Adrenal gland (tissue), 12 donors: Measurements from ENCODE around the gene ZNF804A. TPM values are rescaled to one million over a fixed set of nuclear protein-coding genes. Genes with fewer than 3 reads are reported as not detected.
"Not testable (repeated sequence)": the region's sequence is repeated elsewhere in the genome, so short reads cannot be mapped to it uniquely, and the experiment has no call there.

ENCODE experiments used
- DNase-seq, 7 donors: peaks; one replicate each; pipeline ENCODE4 v3.0.0-alpha.2; 2019 to 2020
- H3K27ac ChIP-seq, 5 donors: fragments of 200-600 bp; sonication (generic) in 4 of 5; 1 replicate in 3 of 5; 2 replicates in 2 of 5; pipeline versions ENCODE4 v1.5.1 to v1.8.0; 2016 to 2020; ENCODE audit warnings: mild to moderate bottlenecking in 1 of 5
- H3K27me3 ChIP-seq: fragments of 200-600 bp; 2 replicates; pipeline ENCODE4 v1.8.0; 2021
- H3K36me3 ChIP-seq, 2 donors: fragments of 200-600 bp; replicated peaks in 1 of 2; 1 replicate in 1 of 2; 2 replicates in 1 of 2; pipeline versions ENCODE4 v1.5.1 to v1.8.0; 2018 to 2022
- H3K4me1 ChIP-seq, 2 donors: fragments of 200-600 bp; replicated peaks in 1 of 2; 1 replicate in 1 of 2; 2 replicates in 1 of 2; pipeline versions ENCODE4 v1.5.1 to v1.8.0; 2018 to 2021
- H3K4me3 ChIP-seq, 4 donors: fragments of 200-600 bp; sonication (generic) in 3 of 4; one replicate each; pipeline ENCODE4 v1.5.1; 2016 to 2018
- H3K9me3 ChIP-seq, 3 donors: fragments of 200-600 bp; sonication (generic) in 1 of 3; replicated peaks in 1 of 3; 1 replicate in 2 of 3; 2 replicates in 1 of 3; pipeline versions ENCODE4 v1.5.1 to v1.8.0; 2016 to 2021
- CTCF ChIP-seq, 6 experiments: fragments of 450-650 bp in 4 of 6; fragments of 200-600 bp in 2 of 6; sonication (generic) in 1 of 6; IDR thresholded peaks; 1 replicate in 5 of 6; 2 replicates in 1 of 6; pipeline versions ENCODE4 v1.5.1 to v1.8.0; 2016 to 2021; ENCODE audit warnings: antibody characterized with exemption in 6 of 6, mild to moderate bottlenecking in 2 of 6, moderate library complexity in 1 of 6
- POLR2A ChIP-seq, 2 donors: fragments of 450-650 bp; IDR thresholded peaks; one replicate each; pipeline ENCODE4 v1.6.1; 2017; ENCODE audit warnings: antibody characterized with exemption in 2 of 2, mild to moderate bottlenecking in 2 of 2, moderate library complexity in 1 of 2
- WGBS, 4 donors: extraction: QIAGEN DNeasy Blood & Tissue Kit in 2 of 4; methylation state at CpG; one replicate each; pipeline versions ENCODE4 v1.1.5 to v1.1.7; 2013 to 2017; 5-methylcytosine and 5-hydroxymethylcytosine counted together
- intact Hi-C, 2 donors: fragments of 100-400 bp; cut with DNase I; formaldehyde crosslinking; loops; one replicate each; pipeline versions ENCODE4 v1.14.1 to v1.15.0; 2022 to 2023
- polyA plus RNA-seq, 3 donors: library from polyadenylated mRNA; stranded (reverse); fragments of 200-250 nt in 2 of 3; fragments of 350-450 nt in 1 of 3; fragmentation: Illumina TruSeq in 1 of 3; extraction: RNeasy Lipid Tissue Mini Kit (QIAGEN cat#74804) in 1 of 3; gene quantifications; one replicate each; pipeline ENCODE4 v1.2.3, GENCODE V29; 2013 to 2014
- total RNA-seq, 9 donors: library from RNA; depleted of rRNA in 4 of 9; stranded (reverse); fragments of >200 nt in 4 of 9; fragments of 120-200 nt in 1 of 9; fragmentation: NEBNext Ultra II Directional in 1 of 9; extraction: Animal tissue kit (Norgen Biotek cat#: 25700) in 1 of 9; gene quantifications; one replicate each; pipeline versions ENCODE4 v1.1.0 to v1.2.4, GENCODE V29; 2013 to 2023
- donor health status: healthy with polysubstance abuse.
- donor health status: Bipolar disorder and iron deficiency.
- donor health status: DM: yes; HTN: yes; CAD: no.
- donor health status: DM: no; HTN: no; CAD: no.
- donor health status: DM: no; HTN: no; CAD: no.
- donor health status: DM: yes; HTN: yes; CAD: no.

Gene ZNF804A
- total and polyA plus RNA-seq, 12 donors, result 0.07 to 0.89 (median 0.14) TPM; not detected in 1

- Histone ChIP-seq H3K36me3 (no peaks in the 10 kb centered on the region), H3K27me3 (no peaks in the 10 kb centered on the region), H3K27ac (no peak overlapping the region), H3K4me3 (no peak overlapping the region), H3K4me1 (no peaks in the 10 kb centered on the region), H3K9me3 (no peaks in the 10 kb centered on the region)
- TF ChIP-seq CTCF (IDR thresholded peaks at IDR 0.05) (no peak), POLR2A (IDR thresholded peaks at IDR 0.05) (no peak)
- DNase-seq, result no peak
- intact Hi-C loops, result no loop called here
- 71 to 87% (median 80%) methylated on average over 1 of the region's 1 CpG for WGBS, 4 donors
Measured at GRCh38 chr2:184735611-184736010, 137.3 kb downstream of the ZNF804A start.

DNA sequence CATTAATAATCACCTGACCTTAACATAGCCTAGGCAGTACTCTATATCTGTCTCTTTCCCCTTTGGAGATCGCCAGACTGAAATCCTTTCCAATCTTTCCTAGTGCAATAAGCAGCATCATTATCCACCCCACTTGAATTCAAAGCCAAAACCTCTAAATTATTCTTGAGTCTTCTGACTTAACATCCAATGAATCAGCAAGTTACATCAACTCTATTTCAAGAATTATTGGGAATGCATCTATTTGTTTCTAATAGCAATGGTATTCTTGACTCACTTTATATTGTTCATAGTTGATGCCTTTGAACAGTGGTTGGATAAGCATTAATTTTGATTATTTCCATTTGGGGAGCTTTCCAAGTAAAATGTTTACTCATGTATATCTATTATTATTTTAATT is 144.8 kb downstream of the ZNF804A start:
- WGBS, 4 donors, result 67 to 96% (median 81%) methylated on average over 1 of the region's 1 CpG

GRCh38 chr2:184756161-184756560 is 157.8 kb downstream of the ZNF804A start:
- no peak for TF ChIP-seq POLR2A (IDR thresholded peaks at IDR 0.05)
- TF ChIP-seq CTCF (IDR thresholded peaks at IDR 0.05), result no peak
- no peaks in the 10 kb centered on the region for H3K36me3 ChIP-seq
- intact Hi-C loops, result no loop called here
- H3K9me3 ChIP-seq, result no peaks in the 10 kb centered on the region
- H3K4me1 ChIP-seq, result no peaks in the 10 kb centered on the region
- H3K27me3 ChIP-seq, result no peaks in the 10 kb centered on the region
- 80 to 87% (median 86%) methylated on average over 1 of the region's 1 CpG for WGBS, 4 donors
- H3K27ac ChIP-seq, result no peak overlapping the region
- no peak overlapping the region for H3K4me3 ChIP-seq
- no peak for DNase-seq

More for the DNA sequence above, 144.8 kb downstream of the ZNF804A start:
- no peak for DNase-seq
- TF ChIP-seq CTCF (IDR thresholded peaks at IDR 0.05) (no peak), POLR2A (IDR thresholded peaks at IDR 0.05) (no peak)
- no peaks in the 10 kb centered on the region for H3K4me1 ChIP-seq
- no peak overlapping the region for H3K27ac ChIP-seq
- H3K4me3 ChIP-seq, result no peak overlapping the region
- no peaks in the 10 kb centered on the region for H3K9me3 ChIP-seq
- intact Hi-C loops, result no loop called here
- no peaks in the 10 kb centered on the region for H3K36me3 ChIP-seq
- H3K27me3 ChIP-seq, result no peaks in the 10 kb centered on the region

DNA sequence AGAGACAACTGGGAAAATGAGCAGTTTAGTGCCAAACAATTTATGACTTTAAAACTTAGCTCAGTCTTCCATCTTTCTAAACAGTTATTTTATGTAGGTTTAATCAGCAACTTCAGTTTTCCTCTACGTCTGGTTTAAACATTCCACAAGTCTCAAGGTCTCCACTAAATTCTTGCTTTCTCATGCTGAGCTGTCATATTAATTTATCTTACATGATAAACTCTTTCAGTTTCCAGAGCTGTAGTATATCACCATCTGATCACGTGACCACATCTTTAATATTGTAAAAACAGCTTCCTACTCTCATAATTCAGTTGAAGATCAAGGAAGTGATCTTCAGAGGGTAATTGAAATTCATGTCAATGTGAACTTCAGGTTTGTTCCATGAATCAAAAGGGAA is 158.6 kb downstream of the ZNF804A start:
- WGBS, 4 donors, result 6 to 22% (median 12%) methylated on average over 2 of the region's 2 CpGs
- H3K4me3 ChIP-seq, result no peak overlapping the region
- H3K27ac ChIP-seq, result no peak overlapping the region
- TF ChIP-seq CTCF (IDR thresholded peaks at IDR 0.05) (no peak), POLR2A (IDR thresholded peaks at IDR 0.05) (no peak)
- no peaks in the 10 kb centered on the region for H3K27me3 ChIP-seq
- no peak for DNase-seq
- H3K9me3 ChIP-seq, result no peaks in the 10 kb centered on the region
- intact Hi-C loops, result no loop called here
- H3K4me1 ChIP-seq, result no peaks in the 10 kb centered on the region
- no peaks in the 10 kb centered on the region for H3K36me3 ChIP-seq

DNA sequence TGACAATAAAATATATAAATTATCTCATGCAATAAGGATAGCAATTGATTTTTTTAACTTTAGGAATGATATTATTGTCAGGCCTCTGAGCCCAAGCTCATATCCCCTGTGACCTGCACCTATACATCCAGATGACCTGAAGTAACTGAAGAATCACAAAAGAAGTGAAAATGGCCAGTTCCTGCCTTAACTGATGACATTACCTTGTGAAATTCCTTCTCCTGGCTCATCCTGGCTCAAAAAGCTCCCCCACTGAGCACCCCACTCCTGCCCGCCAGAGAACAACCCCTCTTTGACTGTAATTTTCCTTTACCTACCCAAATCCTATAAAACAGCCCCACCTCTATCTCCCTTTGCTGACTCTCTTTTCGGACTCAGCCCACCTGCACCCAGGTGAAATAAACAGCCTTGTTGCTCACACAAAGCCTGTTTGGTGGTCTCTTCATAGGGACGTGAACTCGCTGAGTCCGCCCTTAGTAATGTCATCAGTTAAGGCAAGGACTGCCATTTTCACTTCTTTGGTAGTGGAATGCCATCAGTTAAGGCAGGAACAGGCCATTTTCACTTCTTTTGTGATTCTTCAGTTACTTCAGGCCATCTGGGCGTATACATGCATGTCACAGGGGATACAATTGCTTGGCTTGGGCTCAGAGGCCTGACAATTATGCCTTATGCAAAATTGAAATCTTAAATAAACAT is 161.4 kb downstream of the ZNF804A start:
- intact Hi-C loops, H3K36me3 ChIP-seq, H3K4me3 ChIP-seq, H3K27me3 ChIP-seq, H3K27ac ChIP-seq, H3K4me1 ChIP-seq, DNase-seq, H3K9me3 ChIP-seq: not testable (repeated sequence)
- WGBS, 4 donors, result 90 to 96% (median 92%) methylated on average over 5 to 6 of the region's 6 CpGs
